Hematopoietic multipotent progenitor cell treated with erythropoietin and hydrocortisone succinate and interleukin-3 and kit ligand, for 8 days (in vitro differentiated cells): ENCODE measurements around the gene CD82.

Experiments used
- DNase-seq: peaks from one replicate; pipeline ENCODE4 v3.0.0-alpha.2; 2015

CD82 gene

DNA sequence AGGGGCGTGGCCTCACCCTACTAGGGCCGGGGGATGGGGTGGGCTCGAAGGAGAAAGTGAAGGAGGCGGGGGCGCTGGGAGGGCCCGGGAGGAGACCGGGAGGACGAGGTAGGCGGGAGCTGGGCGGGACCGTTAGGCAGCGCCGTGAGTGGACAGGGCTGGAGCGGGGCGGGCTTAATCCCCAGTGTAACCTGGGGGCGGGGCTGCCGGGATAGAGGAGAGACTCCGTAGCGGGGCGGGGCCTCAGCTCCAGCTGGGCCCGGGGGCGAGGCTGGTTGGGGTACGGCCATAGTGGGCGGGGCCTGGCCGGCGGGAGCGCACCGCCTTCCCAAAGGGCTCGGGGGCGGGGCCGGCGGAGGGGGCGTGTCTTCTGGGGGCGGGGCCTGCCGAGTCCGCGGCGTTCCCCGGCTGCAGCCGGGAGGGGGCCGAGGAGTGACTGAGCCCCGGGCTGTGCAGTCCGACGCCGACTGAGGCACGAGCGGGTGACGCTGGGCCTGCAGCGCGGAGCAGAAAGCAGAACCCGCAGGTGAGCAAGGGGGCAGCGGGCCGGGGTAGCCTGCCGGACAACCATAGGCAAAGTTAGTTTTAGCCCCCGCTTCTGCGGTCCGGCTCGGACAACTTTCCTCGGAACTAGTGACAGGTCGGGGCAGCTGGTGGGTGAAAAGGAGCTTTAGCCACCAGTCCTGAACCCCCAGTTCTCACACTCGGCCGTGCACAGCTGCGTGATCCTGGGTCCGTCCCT, at the start of gene CD82:
CD82 (plus strand) TSS at position 453 of the 742 bp plus-strand sequence. CDS start 29,000 bp downstream, outside the sequence.
- DNase-seq: peak; percentile 99

GRCh38 chr11:44516688-44517507, 48.6 kb upstream of the CD82 start:
- no peak for DNase-seq

DNA sequence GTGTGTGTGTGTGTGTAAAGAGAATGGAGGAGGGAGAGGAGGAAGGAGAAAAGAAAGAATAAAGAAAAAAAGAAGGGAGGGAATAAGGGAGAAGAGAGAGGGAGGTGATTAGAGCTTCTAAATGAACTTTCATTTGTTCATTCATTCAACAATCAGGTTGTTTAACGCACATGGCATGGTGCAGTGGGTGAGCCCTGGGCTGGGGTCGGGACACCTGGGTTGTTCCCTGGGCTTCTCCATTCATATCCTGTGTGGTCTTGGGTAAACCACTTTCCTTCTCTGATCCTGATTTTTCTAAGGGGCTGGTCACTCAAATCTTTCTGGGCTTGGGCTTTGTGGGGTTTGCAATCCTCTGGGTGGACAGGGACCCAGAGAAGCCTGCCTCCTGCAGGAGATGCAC, 47.9 kb upstream of the CD82 start:
- no peak for DNase-seq

DNA sequence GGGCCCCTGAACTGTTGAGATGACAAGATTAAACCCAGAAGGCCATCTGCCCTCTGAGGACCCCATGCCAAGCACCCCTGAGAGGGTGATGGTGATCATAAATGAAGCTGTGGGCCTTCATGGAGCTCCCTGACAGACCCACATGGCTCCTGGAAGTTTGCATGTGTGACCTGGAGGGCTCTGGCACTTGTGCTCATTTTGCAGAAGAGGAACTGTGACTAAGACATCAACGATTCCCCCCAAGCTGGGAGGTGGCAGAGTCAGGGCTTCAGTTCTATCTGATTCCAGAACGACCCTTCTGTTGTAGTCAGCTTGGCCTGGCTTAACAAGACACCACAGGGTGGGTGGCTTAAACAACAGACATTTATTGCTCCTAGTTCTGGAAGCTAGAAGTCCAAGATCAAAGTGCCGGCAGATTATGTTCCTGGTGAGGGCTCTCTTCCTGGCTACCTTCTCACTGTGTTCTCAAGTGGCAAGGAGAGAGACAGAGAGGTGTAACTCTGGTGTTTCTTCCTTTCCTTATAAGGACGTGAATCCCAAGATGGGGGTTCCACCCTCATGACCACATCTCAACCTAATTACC, 46.4 kb upstream of the CD82 start:
- no peak for DNase-seq

DNA sequence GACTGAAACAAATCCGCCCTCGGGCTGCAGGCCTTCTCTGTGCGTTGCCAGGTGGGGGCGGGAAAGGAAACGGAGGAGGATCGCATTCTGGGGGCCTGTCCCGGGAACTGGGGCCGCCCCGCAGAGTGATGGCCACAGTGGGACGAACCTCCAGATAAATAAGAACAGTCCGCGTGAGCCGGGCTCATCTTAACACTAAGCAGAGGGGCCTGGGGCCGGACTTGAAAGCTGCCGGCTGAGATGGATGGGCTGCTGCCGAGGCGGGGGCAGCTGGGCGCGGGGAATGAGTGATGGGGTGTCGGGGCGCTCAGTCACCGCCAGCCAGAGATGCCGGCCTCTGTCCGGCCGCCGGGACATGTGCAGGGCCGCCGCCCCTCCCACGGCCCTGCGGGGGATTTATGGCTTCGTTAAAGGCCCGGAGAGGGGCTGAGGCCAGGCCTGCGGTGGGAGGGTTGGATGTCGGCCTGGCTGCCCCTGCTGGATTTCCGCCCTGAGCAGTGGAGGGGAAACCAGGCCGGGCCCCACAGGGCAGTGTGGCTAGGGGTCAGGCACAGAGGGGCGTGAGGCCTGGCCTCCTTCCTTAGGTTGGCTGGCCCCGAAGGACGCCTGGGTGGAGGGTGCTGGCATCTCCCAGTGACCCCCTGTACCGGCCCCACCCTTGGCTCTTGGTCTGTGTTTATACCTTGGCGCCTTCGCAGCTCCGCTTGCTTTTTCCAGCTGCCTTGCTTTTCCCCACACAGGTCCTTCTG, 45.3 kb upstream of the CD82 start:
- no peak for DNase-seq

DNA sequence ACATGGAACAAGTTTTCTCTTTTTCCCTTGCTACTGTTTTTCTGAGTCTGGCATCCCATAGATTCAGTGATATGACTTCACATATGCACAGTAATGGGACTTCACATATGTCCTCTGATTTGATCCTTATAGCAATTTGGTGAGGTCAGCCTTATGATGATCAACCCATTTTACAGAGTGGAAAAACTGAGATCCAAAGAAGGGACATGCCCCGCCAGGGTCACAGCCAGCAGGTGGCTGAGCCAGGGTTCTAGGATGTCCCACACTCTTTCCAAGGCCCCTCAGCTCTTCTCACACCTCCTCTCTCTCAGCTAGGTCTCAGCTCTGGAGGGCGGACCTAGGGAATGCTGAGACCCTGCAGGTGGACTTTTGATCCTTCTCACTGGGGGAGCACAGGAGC, 44.3 kb upstream of the CD82 start:
- DNase-seq: no peak

- no peak for DNase-seq
Observed at GRCh38 chr11:44522294-44522693, 43.2 kb upstream of the CD82 start.

- DNase-seq: no peak
Observed at GRCh38 chr11:44524346-44524745, 41.1 kb upstream of the CD82 start.

- peak; percentile 13 for DNase-seq
Observed at GRCh38 chr11:44524751-44525201, 40.7 kb upstream of the CD82 start.

GRCh38 chr11:44525473-44526252, 39.8 kb upstream of the CD82 start:
- DNase-seq: no peak

DNA sequence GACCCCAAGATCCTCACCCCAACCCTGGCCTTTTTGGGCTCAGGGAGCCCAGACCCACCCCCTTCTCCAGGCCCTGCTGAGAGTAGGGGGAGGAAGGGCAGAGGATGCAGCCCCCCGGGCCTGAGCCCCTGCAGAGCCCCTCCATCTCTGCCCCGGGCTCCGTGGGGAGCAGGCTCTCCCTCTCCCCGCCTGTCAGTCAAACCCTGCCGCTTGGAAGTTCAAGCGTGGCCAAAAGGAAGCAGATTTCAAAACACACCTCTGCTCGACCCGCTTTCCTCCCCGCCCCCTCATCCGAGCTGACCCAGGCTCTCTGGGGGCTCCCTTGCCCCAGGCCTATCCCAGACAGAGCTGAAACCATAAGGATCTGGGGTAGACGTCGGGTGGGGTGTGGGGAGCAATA, 39.0 kb upstream of the CD82 start:
- DNase-seq: no peak

GRCh38 chr11:44527476-44527875, 38.0 kb upstream of the CD82 start:
- DNase-seq: no peak

GRCh38 chr11:44528103-44528502, 37.4 kb upstream of the CD82 start:
- no peak for DNase-seq

- DNase-seq: no peak
Observed at GRCh38 chr11:44528581-44528980, 36.9 kb upstream of the CD82 start.

GRCh38 chr11:44529895-44530412, 35.5 kb upstream of the CD82 start:
- DNase-seq: no peak

- peak; percentile 99 for DNase-seq
Observed at GRCh38 chr11:44530413-44531115, 34.9 kb upstream of the CD82 start.

- peak; percentile 97 for DNase-seq
Observed at GRCh38 chr11:44531116-44531504, 34.4 kb upstream of the CD82 start.

DNA sequence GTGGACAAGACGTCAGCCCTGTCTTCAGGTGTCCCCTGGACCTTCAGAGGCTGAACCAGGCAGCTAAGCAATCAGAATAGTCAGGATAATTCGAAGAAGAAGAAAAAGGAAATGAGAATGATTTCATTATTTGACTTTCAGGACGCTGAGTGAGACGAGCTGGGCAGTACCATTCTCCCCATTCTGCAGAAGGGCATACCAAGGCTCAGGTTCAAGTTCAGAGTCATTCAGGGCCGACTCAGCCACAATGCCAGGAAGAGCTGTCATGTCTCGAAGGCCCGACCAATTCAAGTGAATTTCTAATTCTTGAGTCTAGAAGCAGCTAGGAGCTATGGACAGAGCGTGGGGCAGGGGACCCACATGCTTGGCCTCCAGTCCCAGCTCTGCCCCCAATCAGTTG, 33.8 kb upstream of the CD82 start:
- no peak for DNase-seq

- no peak for DNase-seq
Observed at GRCh38 chr11:44532809-44533208, 32.7 kb upstream of the CD82 start.

GRCh38 chr11:44533921-44534711, 31.3 kb upstream of the CD82 start:
- peak; percentile 59 for DNase-seq
